ENCODE measurements around the gene LAG3.

Gene LAG3

GRCh38 chr12:6788972-6789924 is 16.9 kb downstream of the LAG3 start, which contains the start of gene CD4:
TSS of gene CD4 (plus strand) at chr12:6789528. CDS start at chr12:6800139, 10,611 bp downstream.
- no peak for DNase-seq (ENCODE audit: low read depth in 2 of 2)

GRCh38 chr12:6790496-6791150 is 18.3 kb downstream of the LAG3 start:
- DNase-seq (ENCODE audit: low read depth in 2 of 2) = no peak

- no peak for DNase-seq (ENCODE audit: low read depth in 2 of 2)
Measured at GRCh38 chr12:6791931-6792520, 19.7 kb downstream of the LAG3 start.

GRCh38 chr12:6792522-6793201 is 20.3 kb downstream of the LAG3 start:
- no peak for DNase-seq (ENCODE audit: low read depth in 2 of 2)

- no peak for DNase-seq (ENCODE audit: low read depth in 2 of 2)
Measured at GRCh38 chr12:6795088-6795487, 22.8 kb downstream of the LAG3 start.

- DNase-seq (ENCODE audit: low read depth in 2 of 2) = no peak
Measured at GRCh38 chr12:6796576-6796975, 24.3 kb downstream of the LAG3 start.

- DNase-seq (ENCODE audit: low read depth in 2 of 2) = no peak
Measured at GRCh38 chr12:6799147-6799546, 26.8 kb downstream of the LAG3 start.

- DNase-seq (ENCODE audit: low read depth in 2 of 2) = no peak
Measured at GRCh38 chr12:6807170-6807569, 34.9 kb downstream of the LAG3 start.

GRCh38 chr12:6809056-6809455 is 36.7 kb downstream of the LAG3 start:
- no peak for DNase-seq (ENCODE audit: low read depth in 2 of 2)

- no peak for DNase-seq (ENCODE audit: low read depth in 2 of 2)
Measured at GRCh38 chr12:6810758-6811157, 38.4 kb downstream of the LAG3 start.

- no peak for DNase-seq (ENCODE audit: low read depth in 2 of 2)
Measured at GRCh38 chr12:6813363-6813762, 41.0 kb downstream of the LAG3 start.

- no peak for DNase-seq (ENCODE audit: low read depth in 2 of 2)
Measured at GRCh38 chr12:6816598-6816997, 44.3 kb downstream of the LAG3 start.

GRCh38 chr12:6817098-6817497 is 44.8 kb downstream of the LAG3 start:
- DNase-seq (ENCODE audit: low read depth in 2 of 2) = no peak

- DNase-seq (ENCODE audit: low read depth in 2 of 2) = no peak
Measured at GRCh38 chr12:6817662-6818157, 45.4 kb downstream of the LAG3 start.

- no peak for DNase-seq (ENCODE audit: low read depth in 2 of 2)
Measured at GRCh38 chr12:6818222-6818621, 45.9 kb downstream of the LAG3 start.

- no peak for DNase-seq (ENCODE audit: low read depth in 2 of 2)
Measured at GRCh38 chr12:6818645-6819044, 46.3 kb downstream of the LAG3 start.

GRCh38 chr12:6819106-6820030 is 47.0 kb downstream of the LAG3 start:
- no peak for DNase-seq (ENCODE audit: low read depth in 2 of 2)

GRCh38 chr12:6820166-6820565 is 47.8 kb downstream of the LAG3 start:
- no peak for DNase-seq (ENCODE audit: low read depth in 2 of 2)

GRCh38 chr12:6821591-6822425 is 49.5 kb downstream of the LAG3 start, which contains the start of gene GPR162:
TSS of gene GPR162 (plus strand) at chr12:6821821. CDS start at chr12:6823899, 2,078 bp downstream.
- DNase-seq (ENCODE audit: low read depth in 2 of 2) = no peak
